GM19397 (cell line): ENCODE data around the gene ATF6.

Source experiments
- ATAC-seq: cut with Tn5 transposase; IDR thresholded peaks from one replicate; pipeline ENCODE4 v1.9.1; 2021; ENCODE audit warnings: mild to moderate bottlenecking, moderate library complexity; ENCODE audit not compliant: unreplicated experiment

The ATF6 gene

GRCh38 chr1:161956930-161957329 is 190.8 kb downstream of the ATF6 start:
- ATAC-seq, result no peak

GRCh38 chr1:161958425-161958824 is 192.3 kb downstream of the ATF6 start:
- ATAC-seq, result no peak

GRCh38 chr1:161962091-161962887 is 196.2 kb downstream of the ATF6 start:
- ATAC-seq, result peak; percentile 80

- no peak for ATAC-seq
Measured at GRCh38 chr1:161966067-161966466, 199.9 kb downstream of the ATF6 start.

- ATAC-seq, result no peak
Measured at GRCh38 chr1:161970036-161970435, 203.9 kb downstream of the ATF6 start.

GRCh38 chr1:161970633-161971032 is 204.5 kb downstream of the ATF6 start:
- ATAC-seq, result no peak

GRCh38 chr1:161972828-161973227 is 206.7 kb downstream of the ATF6 start:
- ATAC-seq, result no peak

GRCh38 chr1:161973924-161974845 is 208.1 kb downstream of the ATF6 start:
- no peak for ATAC-seq

- ATAC-seq, result no peak
Measured at GRCh38 chr1:161978011-161978790, 212.1 kb downstream of the ATF6 start.

GRCh38 chr1:161981126-161981525 is 215.0 kb downstream of the ATF6 start:
- ATAC-seq, result no peak

- no peak for ATAC-seq
Measured at GRCh38 chr1:161981735-161982506, 215.8 kb downstream of the ATF6 start.

GRCh38 chr1:161982507-161982895 is 216.4 kb downstream of the ATF6 start:
- no peak for ATAC-seq

- no peak for ATAC-seq
Measured at GRCh38 chr1:161982917-161983316, 216.8 kb downstream of the ATF6 start.

GRCh38 chr1:161983725-161984124 is 217.6 kb downstream of the ATF6 start:
- no peak for ATAC-seq

GRCh38 chr1:161985301-161985822 is 219.2 kb downstream of the ATF6 start:
- no peak for ATAC-seq

- no peak for ATAC-seq
Measured at GRCh38 chr1:161986328-161986727, 220.2 kb downstream of the ATF6 start.

GRCh38 chr1:161987303-161987702 is 221.2 kb downstream of the ATF6 start:
- ATAC-seq, result no peak

GRCh38 chr1:161987872-161988271 is 221.8 kb downstream of the ATF6 start:
- no peak for ATAC-seq

- no peak for ATAC-seq
Measured at GRCh38 chr1:161988413-161988812, 222.3 kb downstream of the ATF6 start.

GRCh38 chr1:161989108-161989507 is 223.0 kb downstream of the ATF6 start:
- ATAC-seq, result no peak
